IMR-90 (cell line): Measurements from ENCODE around the gene NAA80.

ENCODE experiments used
- CEBPB ChIP-seq: IDR thresholded peaks from 2 replicates; pipeline ENCODE4 v1.6.1; 2012; ENCODE audit warnings: low read depth, low read length, improper control_type of control experiment
- CHD1 ChIP-seq: IDR thresholded peaks from 2 replicates; pipeline ENCODE4 v1.6.1; 2012; ENCODE audit warnings: low read depth, low read length, improper control_type of control experiment
- CTCF ChIP-seq: conservative IDR thresholded peaks from 2 replicates; pipeline ENCODE4 v1.5.1; 2012; ENCODE audit warnings: mild to moderate bottlenecking, low read depth, low read length, improper control_type of control experiment
- FOS ChIP-seq: fragments of 150-350 bp; IDR thresholded peaks from 2 replicates; pipeline ENCODE4 v1.6.1; 2016; ENCODE audit warnings: low read depth, low read length
- POLR2A ChIP-seq: IDR thresholded peaks from 2 replicates; pipeline ENCODE4 v1.6.1; 2012; ENCODE audit warnings: mild to moderate bottlenecking, low read depth, low read length
- RCOR1 ChIP-seq: IDR thresholded peaks from 2 replicates; pipeline ENCODE4 v1.6.1; 2012; ENCODE audit warnings: mild to moderate bottlenecking, low read length, improper control_type of control experiment; ENCODE audit not compliant: insufficient replicate concordance
- TF ChIP-seq, protein P1 (sequence below): fragments of 150-350 bp; IDR thresholded peaks from 2 replicates; pipeline ENCODE4 v1.6.1; 2017; ENCODE audit warnings: mild to moderate bottlenecking, antibody characterized with exemption, low read length, low read depth

DNA sequence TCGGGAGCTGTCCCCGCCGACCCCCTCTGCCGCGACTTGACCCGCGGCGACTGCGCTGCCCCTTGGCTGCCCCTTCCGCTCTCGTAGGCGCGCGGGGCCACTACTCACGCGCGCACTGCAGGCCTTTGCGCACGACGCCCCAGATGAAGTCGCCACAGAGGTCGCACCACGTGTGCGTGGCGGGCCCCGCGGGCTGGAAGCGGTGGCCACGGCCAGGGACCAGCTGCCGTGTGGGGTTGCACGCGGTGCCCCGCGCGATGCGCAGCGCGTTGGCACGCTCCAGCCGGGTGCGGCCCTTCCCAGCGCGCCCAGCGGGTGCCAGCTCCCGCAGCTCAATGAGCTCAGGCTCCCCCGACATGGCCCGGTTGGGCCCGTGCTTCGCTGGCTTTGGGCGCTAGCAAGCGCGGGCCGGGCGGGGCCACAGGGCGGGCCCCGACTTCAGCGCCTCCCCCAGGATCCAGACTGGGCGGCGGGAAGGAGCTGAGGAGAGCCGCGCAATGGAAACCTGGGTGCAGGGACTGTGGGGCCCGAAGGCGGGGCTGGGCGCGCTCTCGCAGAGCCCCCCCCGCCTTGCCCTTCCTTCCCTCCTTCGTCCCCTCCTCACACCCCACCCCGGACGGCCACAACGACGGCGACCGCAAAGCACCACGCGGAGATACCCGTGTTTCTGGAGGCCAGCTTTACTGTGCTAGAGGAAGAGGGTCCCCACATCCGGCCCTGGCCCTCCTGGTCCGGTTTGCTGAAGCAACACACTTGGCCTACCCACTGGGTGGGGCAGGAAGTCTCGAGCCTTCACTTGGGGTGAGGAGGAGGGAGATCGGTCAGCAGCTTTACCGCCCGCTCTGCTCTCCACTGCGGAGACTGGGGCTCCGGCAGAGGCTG, 41.5 kb upstream of the NAA80 start, which contains the start of gene RASSF1:
- TF ChIP-seq CTCF (no peak), POLR2A (no peak), CHD1 (no peak), CEBPB (no peak), RCOR1 (no peak), FOS (no peak)
- TF ChIP-seq, protein P1, sequence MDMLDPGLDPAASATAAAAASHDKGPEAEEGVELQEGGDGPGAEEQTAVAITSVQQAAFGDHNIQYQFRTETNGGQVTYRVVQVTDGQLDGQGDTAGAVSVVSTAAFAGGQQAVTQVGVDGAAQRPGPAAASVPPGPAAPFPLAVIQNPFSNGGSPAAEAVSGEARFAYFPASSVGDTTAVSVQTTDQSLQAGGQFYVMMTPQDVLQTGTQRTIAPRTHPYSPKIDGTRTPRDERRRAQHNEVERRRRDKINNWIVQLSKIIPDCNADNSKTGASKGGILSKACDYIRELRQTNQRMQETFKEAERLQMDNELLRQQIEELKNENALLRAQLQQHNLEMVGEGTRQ = peak; percentile 30; the same call in 1 of the 2 replicates
